HepG2 (cell line): ENCODE data around the gene LYPD6B. TPM values are rescaled to one million over a fixed set of nuclear protein-coding genes. Genes with fewer than 3 reads are reported as not detected.

ENCODE experiments used
- ATAC-seq: fragments of 200-7000 bp; cut with Tn5 transposase; 3 replicates; pipeline ENCODE4 v1.9.1; 2020; ENCODE audit warnings: mild to moderate bottlenecking, moderate library complexity
- BruUV-seq: library from RNA; stranded (reverse); fragments of 400-500 nt; replicated peaks from 2 replicates; lab custom pipeline; 2021; lab: Mats Ljungman, UMichigan
- CTCF ChIA-PET: fragments of 300-600 bp; formaldehyde crosslinking; extraction: SDS; loops from one replicate; lab custom pipeline; 2021; ENCODE audit warnings: low total read pairs, inconsistent platforms, low intra/inter-chr PET ratio; lab: Yijun Ruan, JAX
- POLR2A ChIA-PET: fragments of 350-600 bp; sonication (Branson Sonifier 250); formaldehyde crosslinking; loops from one replicate; lab custom pipeline; 2020; ENCODE audit warnings: antibody characterized with exemption, inconsistent platforms; lab: Yijun Ruan, JAX
- DNase-seq: peaks from one replicate; pipeline ENCODE4 v3.0.0-alpha.2; 2015; ENCODE audit warnings: low spot score
- FAIRE-seq: peaks from 3 replicates; lab custom pipeline; 2011; peaks lifted over from hg19 to GRCh38; lab: Jason Lieb, UNC
- H2AFZ ChIP-seq: one replicate; pipeline ENCODE4 v1.6.1; 2011; ENCODE audit warnings: low read length, inconsistent platforms
- H3K27ac ChIP-seq: fragments of 300-600 bp; 3 replicates; pipeline ENCODE4 v1.8.0; 2011; ENCODE audit warnings: mixed run types, mild to moderate bottlenecking, mixed read lengths, low read length, inconsistent platforms; ENCODE audit not compliant: insufficient read depth; ENCODE audit errors: extremely low read length
- H3K27me3 ChIP-seq, 2 experiments: fragments of 200-600 bp in 1 of 2; 2 replicates in 1 of 2; 3 replicates in 1 of 2; pipeline versions ENCODE4 v1.6.0 to v1.8.0; 2011; ENCODE audit warnings: low read length in 2 of 2, mild to moderate bottlenecking in 2 of 2, moderate library complexity in 2 of 2, inconsistent platforms in 1 of 2; ENCODE audit not compliant: insufficient read depth in 2 of 2, control insufficient read depth in 1 of 2
- H3K36me3 ChIP-seq, 2 experiments: fragments of 200-600 bp in 1 of 2; replicated peaks in 1 of 2; 2 replicates in 1 of 2; 3 replicates in 1 of 2; pipeline versions ENCODE4 v1.5.1 to v1.8.0; 2011; ENCODE audit warnings: low read length in 2 of 2, inconsistent platforms in 1 of 2; ENCODE audit not compliant: insufficient read depth in 2 of 2, control insufficient read depth in 1 of 2
- H3K4me1 ChIP-seq: 2 replicates; pipeline ENCODE4 v1.5.1; 2012; ENCODE audit warnings: low read length, inconsistent platforms; ENCODE audit not compliant: insufficient read depth
- H3K4me2 ChIP-seq: 2 replicates; pipeline ENCODE4 v1.6.0; 2011; ENCODE audit warnings: low read depth, low read length, inconsistent platforms
- H3K4me3 ChIP-seq, 3 experiments: fragments of 200-600 bp in 1 of 3; sonication (generic), shearing (Covaris generic) in 1 of 3; replicated peaks in 1 of 3; 2 replicates each; pipeline ENCODE4 v1.5.1; 2011 to 2016; ENCODE audit warnings: low read length in 3 of 3, inconsistent platforms in 2 of 3, low read depth in 2 of 3, mild to moderate bottlenecking in 2 of 3, control low read depth in 1 of 3, mixed read lengths in 1 of 3; ENCODE audit not compliant: insufficient read depth in 1 of 3
- H3K79me2 ChIP-seq: one replicate; pipeline ENCODE4 v1.6.1; 2011; ENCODE audit warnings: low read length, inconsistent platforms; ENCODE audit not compliant: insufficient read depth
- H3K9ac ChIP-seq: 2 replicates; pipeline ENCODE4 v1.6.0; 2011; ENCODE audit warnings: mild to moderate bottlenecking, low read depth, low read length, inconsistent platforms; ENCODE audit not compliant: insufficient read depth
- H3K9me3 ChIP-seq: 2 replicates; pipeline ENCODE4 v1.5.1; 2012; ENCODE audit warnings: mild to moderate bottlenecking, low read length
- H4K20me1 ChIP-seq: 2 replicates; pipeline ENCODE4 v1.6.0; 2011; ENCODE audit warnings: inconsistent platforms, mild to moderate bottlenecking, low read length, moderate library complexity; ENCODE audit not compliant: insufficient read depth
- ATF1 ChIP-seq: IDR thresholded peaks from 2 replicates; pipeline ENCODE4 v1.6.1; 2016; ENCODE audit warnings: mild to moderate bottlenecking, control low read depth
- IRX3 ChIP-seq: sonication (generic); formaldehyde crosslinking; IDR thresholded peaks from 2 replicates; pipeline ENCODE4 v1.8.1; 2023; ENCODE audit warnings: mild to moderate bottlenecking, low read depth, missing genetic modification reagents, borderline replicate concordance
- ZNF782 ChIP-seq: sonication (generic); formaldehyde crosslinking; IDR thresholded peaks from 2 replicates; pipeline ENCODE4 v1.4.0; 2020; ENCODE audit warnings: missing genetic modification reagents, mild to moderate bottlenecking, borderline replicate concordance
- WGBS: methylation state at CpG from one replicate; pipeline ENCODE4 v1.1.6; 2017; ENCODE audit warnings: low lambda C conversion rate; 5-methylcytosine and 5-hydroxymethylcytosine counted together
- in situ Hi-C: cut with HindIII; loops from 2 replicates; pipeline ENCODE4 v1.10.0; 2017; ENCODE audit warnings: low pct_unique_long_range_greater_than_20kb; ENCODE audit not compliant: extremely low pct_ligation_motif_present
- intact Hi-C: fragments of 100-400 bp; cut with micrococcal nuclease; formaldehyde crosslinking; loops from one replicate; pipeline ENCODE4 v1.10.0; 2022; ENCODE audit not compliant: unreplicated experiment
- polyA plus RNA-seq, 8 experiments: library from polyadenylated mRNA; depleted of rRNA in 3 of 8; stranded (reverse) in 7 of 8; unstranded in 1 of 8; fragments of >200 nt; fragmentation: Illumina TruSeq in 4 of 8; extraction: Trizol in 4 of 8; gene quantifications; 2 replicates each; pipeline versions ENCODE4 v1.2.1 to v1.2.3, GENCODE V29; 2011 to 2016; ENCODE audit warnings: low read depth in 4 of 8, missing spikeins in 1 of 8, mixed read lengths in 1 of 8; ENCODE audit not compliant: insufficient read depth in 1 of 8
- total RNA-seq, 5 experiments: library from RNA; depleted of rRNA; stranded (reverse); fragments of >200 nt; fragmentation: Illumina TruSeq; extraction: Trizol; gene quantifications; 2 replicates each; pipeline ENCODE4 v1.2.3, GENCODE V29; 2016; ENCODE audit warnings: low read depth in 1 of 5
- TF ChIP-seq, protein P1 (sequence below): sonication (generic); formaldehyde crosslinking; IDR thresholded peaks from 2 replicates; pipeline ENCODE4 v1.9.0; 2021; ENCODE audit warnings: missing genetic modification reagents, borderline replicate concordance
- TF ChIP-seq, protein P2 (sequence below): sonication (generic); formaldehyde crosslinking; IDR thresholded peaks from 2 replicates; pipeline ENCODE4 v1.5.0; 2020; ENCODE audit warnings: mild to moderate bottlenecking, missing genetic modification reagents
- TF ChIP-seq, protein P3 (sequence below): sonication (generic); formaldehyde crosslinking; conservative IDR thresholded peaks from 2 replicates; pipeline ENCODE4 v1.8.0; 2022; ENCODE audit warnings: mild to moderate bottlenecking, moderate library complexity, missing genetic modification reagents
- TF ChIP-seq, protein P4 (sequence below): sonication (generic); formaldehyde crosslinking; IDR thresholded peaks from 2 replicates; pipeline ENCODE4 v1.8.1; 2022; ENCODE audit warnings: mild to moderate bottlenecking, missing genetic modification reagents
- TF ChIP-seq, protein P5 (sequence below): sonication (generic); formaldehyde crosslinking; IDR thresholded peaks from 2 replicates; pipeline ENCODE4 v1.4.0; 2020; ENCODE audit warnings: missing genetic modification reagents, borderline replicate concordance
- TF ChIP-seq, protein P6 (sequence below): IDR thresholded peaks from 2 replicates; pipeline ENCODE4 v1.6.1; 2012; ENCODE audit warnings: low read length, improper control_type of control experiment

Gene LYPD6B
- total and polyA plus RNA-seq, 2 of the 13 experiments (the other 11 are each of a cell fraction or from before 2014, with no cell fraction given) = not detected

DNA sequence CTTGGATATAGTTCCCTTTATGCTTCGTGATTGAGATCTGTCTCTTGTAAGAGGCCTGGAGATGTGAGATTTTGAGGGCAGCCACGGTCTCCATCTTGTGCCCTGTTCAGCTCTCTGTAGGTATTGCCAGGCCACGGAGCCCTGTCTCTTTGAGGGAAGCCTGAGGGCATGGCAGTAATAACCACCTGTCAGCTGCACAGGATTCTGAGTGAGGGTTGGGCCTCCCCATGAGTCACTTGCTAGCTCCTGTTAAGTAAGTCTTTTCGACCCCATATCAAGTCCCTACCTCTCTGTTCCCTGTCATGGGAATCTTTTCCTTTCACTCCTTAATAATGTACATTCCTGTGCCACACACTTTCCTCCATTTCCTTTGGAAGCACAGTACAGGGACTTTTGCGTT is 20.4 kb downstream of the LYPD6B start (continued):
- TF ChIP-seq ATF1 (CRISPR knock-in tag) = no peak
- TF ChIP-seq, protein P1, sequence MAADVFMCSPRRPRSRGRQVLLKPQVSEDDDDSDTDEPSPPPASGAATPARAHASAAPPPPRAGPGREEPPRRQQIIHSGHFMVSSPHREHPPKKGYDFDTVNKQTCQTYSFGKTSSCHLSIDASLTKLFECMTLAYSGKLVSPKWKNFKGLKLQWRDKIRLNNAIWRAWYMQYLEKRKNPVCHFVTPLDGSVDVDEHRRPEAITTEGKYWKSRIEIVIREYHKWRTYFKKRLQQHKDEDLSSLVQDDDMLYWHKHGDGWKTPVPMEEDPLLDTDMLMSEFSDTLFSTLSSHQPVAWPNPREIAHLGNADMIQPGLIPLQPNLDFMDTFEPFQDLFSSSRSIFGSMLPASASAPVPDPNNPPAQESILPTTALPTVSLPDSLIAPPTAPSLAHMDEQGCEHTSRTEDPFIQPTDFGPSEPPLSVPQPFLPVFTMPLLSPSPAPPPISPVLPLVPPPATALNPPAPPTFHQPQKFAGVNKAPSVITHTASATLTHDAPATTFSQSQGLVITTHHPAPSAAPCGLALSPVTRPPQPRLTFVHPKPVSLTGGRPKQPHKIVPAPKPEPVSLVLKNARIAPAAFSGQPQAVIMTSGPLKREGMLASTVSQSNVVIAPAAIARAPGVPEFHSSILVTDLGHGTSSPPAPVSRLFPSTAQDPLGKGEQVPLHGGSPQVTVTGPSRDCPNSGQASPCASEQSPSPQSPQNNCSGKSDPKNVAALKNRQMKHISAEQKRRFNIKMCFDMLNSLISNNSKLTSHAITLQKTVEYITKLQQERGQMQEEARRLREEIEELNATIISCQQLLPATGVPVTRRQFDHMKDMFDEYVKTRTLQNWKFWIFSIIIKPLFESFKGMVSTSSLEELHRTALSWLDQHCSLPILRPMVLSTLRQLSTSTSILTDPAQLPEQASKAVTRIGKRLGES (CRISPR knock-in tag) = no peak
- TF ChIP-seq, protein P2, sequence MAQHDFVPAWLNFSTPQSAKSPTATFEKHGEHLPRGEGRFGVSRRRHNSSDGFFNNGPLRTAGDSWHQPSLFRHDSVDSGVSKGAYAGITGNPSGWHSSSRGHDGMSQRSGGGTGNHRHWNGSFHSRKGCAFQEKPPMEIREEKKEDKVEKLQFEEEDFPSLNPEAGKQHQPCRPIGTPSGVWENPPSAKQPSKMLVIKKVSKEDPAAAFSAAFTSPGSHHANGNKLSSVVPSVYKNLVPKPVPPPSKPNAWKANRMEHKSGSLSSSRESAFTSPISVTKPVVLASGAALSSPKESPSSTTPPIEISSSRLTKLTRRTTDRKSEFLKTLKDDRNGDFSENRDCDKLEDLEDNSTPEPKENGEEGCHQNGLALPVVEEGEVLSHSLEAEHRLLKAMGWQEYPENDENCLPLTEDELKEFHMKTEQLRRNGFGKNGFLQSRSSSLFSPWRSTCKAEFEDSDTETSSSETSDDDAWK (CRISPR knock-in tag) = no peak

DNA sequence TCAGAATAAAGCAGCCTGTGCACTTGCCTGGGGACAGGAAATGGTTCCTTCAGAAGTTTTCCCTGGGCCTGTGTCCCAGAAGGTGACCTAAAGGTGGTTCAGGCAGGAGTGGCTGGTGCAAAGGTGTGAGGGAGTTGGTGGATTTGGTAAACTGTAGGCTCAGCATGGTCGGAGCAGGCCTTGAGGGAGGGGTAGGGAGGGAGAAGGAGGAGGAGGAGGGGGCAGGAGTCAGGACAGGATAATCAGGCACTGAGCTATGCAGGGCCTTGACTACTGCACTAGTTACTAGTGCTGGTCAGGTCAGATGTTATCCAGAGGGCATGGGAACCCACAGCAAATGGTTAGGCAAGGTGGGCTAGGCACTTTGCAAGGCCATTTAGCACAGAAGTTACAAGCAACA is 21.3 kb downstream of the LYPD6B start:
- Histone ChIP-seq H3K4me3 (no peak overlapping the region), H3K4me2 (no peak overlapping the region), H3K27me3 (0 out of 5 replicates have a peak, but pooled peaks cover 0 to 4% of the 10 kb centered on the region in 2 experiments), H3K79me2 (no peaks in the 10 kb centered on the region), H2AFZ (no peak overlapping the region), H4K20me1 (no peaks in the 10 kb centered on the region), H3K4me1 (no peaks in the 10 kb centered on the region), H3K27ac (no peak overlapping the region), H3K9me3 (no peaks in the 10 kb centered on the region), H3K36me3 (no peaks in the 10 kb centered on the region), H3K9ac (no peak overlapping the region)
- CTCF ChIA-PET = no interaction called here
- ATAC-seq (no peak), FAIRE-seq (no peak), DNase-seq (no peak)
- intact Hi-C loops (no loop called here), in situ Hi-C loops (no loop called here)
- POLR2A ChIA-PET = no interaction called here
- 4% methylated on average over 1 of the region's 1 CpG for WGBS
- BruUV-seq = no TSS peak
- TF ChIP-seq, protein P3, sequence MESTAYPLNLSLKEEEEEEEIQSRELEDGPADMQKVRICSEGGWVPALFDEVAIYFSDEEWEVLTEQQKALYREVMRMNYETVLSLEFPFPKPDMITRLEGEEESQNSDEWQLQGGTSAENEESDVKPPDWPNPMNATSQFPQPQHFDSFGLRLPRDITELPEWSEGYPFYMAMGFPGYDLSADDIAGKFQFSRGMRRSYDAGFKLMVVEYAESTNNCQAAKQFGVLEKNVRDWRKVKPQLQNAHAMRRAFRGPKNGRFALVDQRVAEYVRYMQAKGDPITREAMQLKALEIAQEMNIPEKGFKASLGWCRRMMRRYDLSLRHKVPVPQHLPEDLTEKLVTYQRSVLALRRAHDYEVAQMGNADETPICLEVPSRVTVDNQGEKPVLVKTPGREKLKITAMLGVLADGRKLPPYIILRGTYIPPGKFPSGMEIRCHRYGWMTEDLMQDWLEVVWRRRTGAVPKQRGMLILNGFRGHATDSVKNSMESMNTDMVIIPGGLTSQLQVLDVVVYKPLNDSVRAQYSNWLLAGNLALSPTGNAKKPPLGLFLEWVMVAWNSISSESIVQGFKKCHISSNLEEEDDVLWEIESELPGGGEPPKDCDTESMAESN = no peak
- TF ChIP-seq, protein P4, sequence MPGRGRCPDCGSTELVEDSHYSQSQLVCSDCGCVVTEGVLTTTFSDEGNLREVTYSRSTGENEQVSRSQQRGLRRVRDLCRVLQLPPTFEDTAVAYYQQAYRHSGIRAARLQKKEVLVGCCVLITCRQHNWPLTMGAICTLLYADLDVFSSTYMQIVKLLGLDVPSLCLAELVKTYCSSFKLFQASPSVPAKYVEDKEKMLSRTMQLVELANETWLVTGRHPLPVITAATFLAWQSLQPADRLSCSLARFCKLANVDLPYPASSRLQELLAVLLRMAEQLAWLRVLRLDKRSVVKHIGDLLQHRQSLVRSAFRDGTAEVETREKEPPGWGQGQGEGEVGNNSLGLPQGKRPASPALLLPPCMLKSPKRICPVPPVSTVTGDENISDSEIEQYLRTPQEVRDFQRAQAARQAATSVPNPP (CRISPR knock-in tag) = no peak
- TF ChIP-seq, protein P5, sequence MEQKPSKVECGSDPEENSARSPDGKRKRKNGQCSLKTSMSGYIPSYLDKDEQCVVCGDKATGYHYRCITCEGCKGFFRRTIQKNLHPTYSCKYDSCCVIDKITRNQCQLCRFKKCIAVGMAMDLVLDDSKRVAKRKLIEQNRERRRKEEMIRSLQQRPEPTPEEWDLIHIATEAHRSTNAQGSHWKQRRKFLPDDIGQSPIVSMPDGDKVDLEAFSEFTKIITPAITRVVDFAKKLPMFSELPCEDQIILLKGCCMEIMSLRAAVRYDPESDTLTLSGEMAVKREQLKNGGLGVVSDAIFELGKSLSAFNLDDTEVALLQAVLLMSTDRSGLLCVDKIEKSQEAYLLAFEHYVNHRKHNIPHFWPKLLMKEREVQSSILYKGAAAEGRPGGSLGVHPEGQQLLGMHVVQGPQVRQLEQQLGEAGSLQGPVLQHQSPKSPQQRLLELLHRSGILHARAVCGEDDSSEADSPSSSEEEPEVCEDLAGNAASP (CRISPR knock-in tag) = no peak
- TF ChIP-seq, protein P6, sequence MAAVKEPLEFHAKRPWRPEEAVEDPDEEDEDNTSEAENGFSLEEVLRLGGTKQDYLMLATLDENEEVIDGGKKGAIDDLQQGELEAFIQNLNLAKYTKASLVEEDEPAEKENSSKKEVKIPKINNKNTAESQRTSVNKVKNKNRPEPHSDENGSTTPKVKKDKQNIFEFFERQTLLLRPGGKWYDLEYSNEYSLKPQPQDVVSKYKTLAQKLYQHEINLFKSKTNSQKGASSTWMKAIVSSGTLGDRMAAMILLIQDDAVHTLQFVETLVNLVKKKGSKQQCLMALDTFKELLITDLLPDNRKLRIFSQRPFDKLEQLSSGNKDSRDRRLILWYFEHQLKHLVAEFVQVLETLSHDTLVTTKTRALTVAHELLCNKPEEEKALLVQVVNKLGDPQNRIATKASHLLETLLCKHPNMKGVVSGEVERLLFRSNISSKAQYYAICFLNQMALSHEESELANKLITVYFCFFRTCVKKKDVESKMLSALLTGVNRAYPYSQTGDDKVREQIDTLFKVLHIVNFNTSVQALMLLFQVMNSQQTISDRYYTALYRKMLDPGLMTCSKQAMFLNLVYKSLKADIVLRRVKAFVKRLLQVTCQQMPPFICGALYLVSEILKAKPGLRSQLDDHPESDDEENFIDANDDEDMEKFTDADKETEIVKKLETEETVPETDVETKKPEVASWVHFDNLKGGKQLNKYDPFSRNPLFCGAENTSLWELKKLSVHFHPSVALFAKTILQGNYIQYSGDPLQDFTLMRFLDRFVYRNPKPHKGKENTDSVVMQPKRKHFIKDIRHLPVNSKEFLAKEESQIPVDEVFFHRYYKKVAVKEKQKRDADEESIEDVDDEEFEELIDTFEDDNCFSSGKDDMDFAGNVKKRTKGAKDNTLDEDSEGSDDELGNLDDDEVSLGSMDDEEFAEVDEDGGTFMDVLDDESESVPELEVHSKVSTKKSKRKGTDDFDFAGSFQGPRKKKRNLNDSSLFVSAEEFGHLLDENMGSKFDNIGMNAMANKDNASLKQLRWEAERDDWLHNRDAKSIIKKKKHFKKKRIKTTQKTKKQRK = no peak
- TF ChIP-seq IRX3 = no peak
- TF ChIP-seq ZNF782 (CRISPR knock-in tag) = no peak
